ENCODE results near the gene DIAPH1. TPM values are rescaled to one million over a fixed set of nuclear protein-coding genes. Genes with fewer than 3 reads are reported as not detected.
A peak's percentile ranks its signal among the peaks of the same experiment; 100 is the strongest.

Gene DIAPH1
- total RNA-seq, 1 donor from 2014 or later: 149 TPM

- H3K27me3 Mint-ChIP-seq (ENCODE audit: unreplicated experiment): peaks cover 8% of the 10 kb centered on the region
- no peaks in the 10 kb centered on the region for H3K9me3 Mint-ChIP-seq (ENCODE audit: unreplicated experiment)
- H3K27ac Mint-ChIP-seq (ENCODE audit: unreplicated experiment): peak overlapping the region; percentile 97
- peaks cover 21% of the 10 kb centered on the region for H3K36me3 Mint-ChIP-seq (ENCODE audit: low read depth, unreplicated experiment)
- TF ChIP-seq CTCF (IDR thresholded peaks at IDR 0.05; ENCODE audit: unreplicated experiment): no peak
- H3K4me1 Mint-ChIP-seq (ENCODE audit: unreplicated experiment): peaks cover 47% of the 10 kb centered on the region
- H3K4me3 Mint-ChIP-seq (ENCODE audit: unreplicated experiment): no peak overlapping the region
- no peak for DNase-seq (ENCODE audit: low spot score)
Measured at GRCh38 chr5:141559461-141559860, 59.3 kb downstream of the DIAPH1 start.

GRCh38 chr5:141558150-141558549, 60.6 kb downstream of the DIAPH1 start:
- peak; percentile 30 for DNase-seq (ENCODE audit: low spot score)
- peak overlapping the region; percentile 78 for H3K4me3 Mint-ChIP-seq (ENCODE audit: unreplicated experiment)
- peak; percentile 65 for TF ChIP-seq CTCF (IDR thresholded peaks at IDR 0.05; ENCODE audit: unreplicated experiment)
- H3K27me3 Mint-ChIP-seq (ENCODE audit: unreplicated experiment): peaks cover 8% of the 10 kb centered on the region
- peak overlapping the region; percentile 97 for H3K27ac Mint-ChIP-seq (ENCODE audit: unreplicated experiment)
- H3K36me3 Mint-ChIP-seq (ENCODE audit: low read depth, unreplicated experiment): peaks cover 20% of the 10 kb centered on the region
- H3K4me1 Mint-ChIP-seq (ENCODE audit: unreplicated experiment): peaks cover 42% of the 10 kb centered on the region
- no peaks in the 10 kb centered on the region for H3K9me3 Mint-ChIP-seq (ENCODE audit: unreplicated experiment)

DNA sequence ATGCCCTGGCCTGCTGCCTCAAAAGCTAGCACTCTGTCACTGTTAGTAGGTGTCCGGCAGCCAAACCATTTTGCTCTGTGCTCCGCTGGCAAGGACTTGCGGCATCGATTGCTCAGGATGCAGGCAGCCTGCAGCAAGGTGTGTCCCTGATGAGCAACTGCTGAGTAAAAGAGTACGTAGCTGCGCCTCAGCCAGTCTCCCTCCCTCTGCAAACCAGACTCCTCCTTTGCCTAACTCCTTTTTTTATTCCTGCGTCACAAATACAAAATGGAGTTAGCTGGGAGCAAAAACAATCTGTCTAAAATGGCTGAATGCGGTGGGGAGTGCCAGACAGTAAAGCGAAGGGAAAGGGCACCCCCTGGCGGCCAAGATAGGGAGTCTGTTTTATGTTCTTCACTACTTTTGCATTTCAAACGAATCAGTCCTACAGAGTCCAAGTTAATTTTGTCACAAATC, 61.1 kb downstream of the DIAPH1 start:
- DNase-seq (ENCODE audit: low spot score): peak; percentile 88
- Mint-ChIP-seq H3K27ac (ENCODE audit: unreplicated experiment) (peak overlapping the region; percentile 97), H3K4me3 (ENCODE audit: unreplicated experiment) (peak overlapping the region; percentile 78), H3K9me3 (ENCODE audit: unreplicated experiment) (no peaks in the 10 kb centered on the region), H3K4me1 (ENCODE audit: unreplicated experiment) (peaks cover 39% of the 10 kb centered on the region), H3K27me3 (ENCODE audit: unreplicated experiment) (peaks cover 8% of the 10 kb centered on the region), H3K36me3 (ENCODE audit: low read depth, unreplicated experiment) (peaks cover 16% of the 10 kb centered on the region)
- peak; percentile 95 for TF ChIP-seq CTCF (IDR thresholded peaks at IDR 0.05; ENCODE audit: unreplicated experiment)

DNA sequence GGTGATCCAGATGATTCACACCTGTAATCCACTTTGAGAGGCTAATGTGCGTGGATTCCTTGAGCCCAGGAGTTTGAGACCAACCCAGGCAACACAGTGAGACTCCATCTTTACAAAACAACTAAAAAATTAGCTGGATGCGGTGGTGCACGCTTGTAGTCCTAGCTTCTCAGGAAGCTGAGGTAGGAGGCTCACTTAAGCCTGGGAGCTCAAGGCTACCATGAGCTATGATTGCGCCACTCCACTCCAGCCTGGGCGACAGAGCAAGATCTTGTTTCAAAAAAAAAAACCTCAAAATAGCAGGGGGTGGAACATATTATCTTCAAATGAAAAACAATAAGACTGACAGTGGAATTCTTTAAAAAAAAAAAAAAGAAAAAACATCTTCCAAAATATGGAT, 70.9 kb downstream of the DIAPH1 start:
- no peak overlapping the region for H3K27ac Mint-ChIP-seq (ENCODE audit: unreplicated experiment)
- no peaks in the 10 kb centered on the region for H3K9me3 Mint-ChIP-seq (ENCODE audit: unreplicated experiment)
- no peaks in the 10 kb centered on the region for H3K4me1 Mint-ChIP-seq (ENCODE audit: unreplicated experiment)
- peaks cover 53% of the 10 kb centered on the region for H3K36me3 Mint-ChIP-seq (ENCODE audit: low read depth, unreplicated experiment)
- peak overlapping the region; percentile 21 for H3K4me3 Mint-ChIP-seq (ENCODE audit: unreplicated experiment)
- no peak for TF ChIP-seq CTCF (IDR thresholded peaks at IDR 0.05; ENCODE audit: unreplicated experiment)
- peaks cover 3% of the 10 kb centered on the region for H3K27me3 Mint-ChIP-seq (ENCODE audit: unreplicated experiment)
- DNase-seq (ENCODE audit: low spot score): no peak

DNA sequence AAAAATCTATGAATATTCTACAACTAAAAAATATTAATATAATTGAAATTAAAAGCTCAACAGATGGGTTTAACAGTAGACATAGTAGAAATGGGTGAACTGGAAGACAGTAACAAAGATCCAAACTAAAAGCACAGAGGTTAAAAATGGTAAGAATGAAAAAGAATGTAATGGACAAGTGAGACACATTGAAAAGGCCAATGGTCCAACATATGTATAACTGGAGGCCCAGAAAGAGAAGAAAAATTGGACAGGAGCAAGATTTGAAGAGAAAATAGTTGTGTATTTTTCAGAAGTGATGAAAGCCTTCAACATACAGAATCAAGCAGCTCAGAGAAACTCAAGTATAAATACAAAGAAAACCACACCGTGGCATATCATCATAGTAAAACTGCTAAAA, 71.3 kb downstream of the DIAPH1 start:
- DNase-seq (ENCODE audit: low spot score): no peak
- Mint-ChIP-seq H3K36me3 (ENCODE audit: low read depth, unreplicated experiment) (peaks cover 50% of the 10 kb centered on the region), H3K4me1 (ENCODE audit: unreplicated experiment) (no peaks in the 10 kb centered on the region)

More for the DNA sequence above, 71.3 kb downstream of the DIAPH1 start:
- H3K27me3 Mint-ChIP-seq (ENCODE audit: unreplicated experiment): peaks cover 3% of the 10 kb centered on the region
- H3K9me3 Mint-ChIP-seq (ENCODE audit: unreplicated experiment): no peaks in the 10 kb centered on the region
- no peak for TF ChIP-seq CTCF (IDR thresholded peaks at IDR 0.05; ENCODE audit: unreplicated experiment)
- H3K27ac Mint-ChIP-seq (ENCODE audit: unreplicated experiment): no peak overlapping the region
- peak overlapping the region; percentile 7 for H3K4me3 Mint-ChIP-seq (ENCODE audit: unreplicated experiment)
